ENCODE results near the gene GPR146.
"Not testable (repeated sequence)": the region's sequence is repeated elsewhere in the genome, so short reads cannot be mapped to it uniquely, and the experiment has no call there.

The GPR146 gene

DNA sequence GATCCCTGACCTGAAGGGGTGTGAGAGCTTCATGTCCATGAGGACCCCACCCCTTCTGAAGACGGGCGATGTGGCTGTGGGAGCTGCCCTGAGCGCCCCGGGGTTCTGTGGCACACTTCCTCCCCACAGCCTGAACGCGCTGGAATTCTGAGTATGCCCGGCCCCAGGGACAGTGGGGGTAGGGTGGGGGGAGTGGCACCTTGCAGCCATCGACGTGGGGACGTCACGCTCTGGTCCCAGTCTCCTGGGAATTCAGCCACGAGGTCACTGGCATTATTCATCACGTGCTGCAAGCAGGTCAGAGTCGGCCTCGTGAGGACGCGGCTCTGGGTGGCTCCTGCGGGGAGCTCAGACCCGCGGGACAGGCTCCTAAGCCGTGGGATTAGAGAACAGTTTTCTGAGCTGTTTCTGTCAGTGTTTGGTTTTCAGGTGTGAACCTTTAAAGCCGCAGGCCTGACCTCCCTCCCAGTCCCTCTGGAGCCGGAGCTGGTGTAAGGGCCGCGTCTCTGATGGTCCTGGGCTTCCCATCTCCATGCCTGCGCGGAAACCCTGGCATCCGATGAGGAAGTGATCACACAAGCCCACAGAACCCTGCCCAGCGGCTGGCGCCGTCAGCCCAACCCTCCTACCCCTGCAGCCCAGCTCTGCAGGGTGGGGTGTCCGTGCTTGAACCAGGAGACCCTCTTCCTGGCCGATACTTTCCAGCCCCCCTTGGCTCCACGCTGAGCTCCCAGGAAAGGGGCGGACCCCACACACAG, 16.1 kb downstream of the GPR146 start:
- DNase-seq = no peak

GRCh38 chr7:1061180-1061579, 16.8 kb downstream of the GPR146 start:
- DNase-seq = no peak

GRCh38 chr7:1062296-1063294, 18.2 kb downstream of the GPR146 start:
- no peak for DNase-seq

DNA sequence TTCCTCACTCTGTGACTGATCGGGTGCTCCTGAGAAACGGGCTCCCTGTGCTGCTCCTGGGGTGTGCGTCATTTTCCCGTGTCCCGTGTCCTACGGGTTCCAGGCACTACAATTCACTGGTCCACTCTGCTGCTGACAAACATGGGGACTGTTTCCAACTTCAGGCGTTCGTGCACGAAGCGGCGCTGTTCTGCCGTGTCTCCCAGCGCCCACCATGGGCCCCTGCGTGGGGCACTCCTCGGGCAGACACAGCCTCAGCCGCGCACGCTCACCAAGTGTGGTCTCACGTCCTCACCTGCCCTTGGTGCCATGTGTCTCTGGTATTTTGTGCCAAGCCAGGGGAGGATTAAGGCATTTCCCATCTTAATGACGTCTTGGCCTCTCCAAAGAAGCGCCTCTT, 19.0 kb downstream of the GPR146 start:
- DNase-seq = no peak

GRCh38 chr7:1064581-1064980, 20.2 kb downstream of the GPR146 start:
- no peak for DNase-seq

GRCh38 chr7:1065263-1065584, 20.9 kb downstream of the GPR146 start:
- DNase-seq = no peak

- DNase-seq = peak in 1 of 2 experiments; percentile 25
These were observed 21.4 kb downstream of the GPR146 start for GRCh38 chr7:1065585-1066241.

DNA sequence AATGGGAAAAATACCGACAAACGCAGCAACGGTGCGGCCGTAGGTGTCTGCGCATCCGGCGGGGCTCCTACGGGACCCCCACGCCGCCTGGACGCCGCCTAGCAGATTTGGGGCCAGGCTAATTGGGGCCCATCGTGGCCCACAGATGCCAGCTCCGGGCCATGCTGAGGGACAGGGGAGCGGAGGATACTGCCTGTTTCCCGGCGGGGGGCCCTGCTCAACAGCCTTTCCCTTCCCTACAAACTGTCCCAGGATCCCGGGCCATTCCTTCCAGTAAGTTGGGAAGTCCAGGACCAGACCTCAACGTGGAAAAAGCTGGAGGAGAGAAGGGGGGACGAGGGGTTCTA, 21.9 kb downstream of the GPR146 start:
- DNase-seq = no peak

DNA sequence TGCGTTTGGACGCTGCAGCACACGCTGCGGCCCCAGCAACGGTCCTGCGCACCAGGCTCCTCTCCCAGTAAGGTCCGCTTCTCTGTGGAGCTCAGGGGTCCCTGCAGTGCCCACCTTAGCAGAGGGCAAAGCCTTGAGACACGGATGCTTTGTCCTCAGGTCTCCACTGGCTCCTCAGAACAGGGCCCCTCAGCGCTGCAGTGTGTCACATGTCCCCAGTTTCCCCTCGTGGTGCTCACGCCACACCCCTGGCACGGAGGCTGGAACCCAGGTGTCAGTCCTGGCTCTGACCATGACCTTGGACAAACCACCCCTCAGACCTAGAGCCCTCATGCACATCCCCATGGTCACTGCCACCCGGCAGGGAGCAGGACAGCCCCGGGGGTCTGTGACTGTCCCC, 23.7 kb downstream of the GPR146 start:
- DNase-seq = no peak

DNA sequence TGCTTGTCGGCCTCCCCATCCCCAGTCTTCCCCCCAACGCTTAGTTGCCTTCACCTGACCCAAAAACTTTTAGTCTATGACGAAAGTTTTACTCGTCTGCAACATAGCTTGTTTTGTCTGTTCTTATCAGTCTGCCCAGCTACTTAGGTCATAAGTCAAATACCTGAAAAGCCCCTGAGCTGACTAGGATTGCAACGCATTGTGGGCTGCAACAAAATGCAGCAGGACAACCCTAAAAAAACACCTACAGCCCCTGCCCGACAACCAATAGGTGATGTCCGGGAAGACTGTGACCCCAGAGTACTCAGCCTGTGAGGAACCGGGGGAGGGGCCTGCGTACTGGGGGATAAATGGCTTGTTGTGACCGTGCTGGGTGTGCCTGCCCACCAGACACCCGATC, 24.3 kb downstream of the GPR146 start:
- no peak for DNase-seq

- DNase-seq = no peak
These were observed 26.2 kb downstream of the GPR146 start for GRCh38 chr7:1070544-1071011.

DNA sequence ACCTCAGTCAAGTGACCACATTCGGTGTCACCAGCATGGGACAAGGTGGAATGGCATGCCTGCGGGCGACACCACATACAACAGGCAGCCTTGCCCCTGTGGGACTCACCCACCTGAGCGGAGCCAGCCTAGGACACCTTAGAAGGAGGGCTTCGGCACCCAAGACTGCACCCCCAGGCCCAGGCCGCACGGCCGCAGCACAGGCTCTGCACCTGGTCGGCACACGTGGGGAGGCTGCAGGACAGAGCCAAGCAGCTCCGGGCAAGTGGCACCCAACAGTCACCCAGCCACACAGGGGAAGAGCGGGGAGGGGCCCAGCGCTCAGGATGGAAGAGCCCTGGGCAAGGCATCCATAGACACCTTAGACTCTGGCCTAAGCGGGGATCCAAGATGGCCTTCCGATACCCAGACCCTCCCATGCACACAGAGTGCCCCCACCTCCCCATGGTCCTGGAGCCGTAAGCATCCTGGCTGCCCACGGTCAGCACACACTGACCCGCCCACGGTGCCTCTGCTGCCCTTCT, 27.4 kb downstream of the GPR146 start:
- no peak for DNase-seq

DNA sequence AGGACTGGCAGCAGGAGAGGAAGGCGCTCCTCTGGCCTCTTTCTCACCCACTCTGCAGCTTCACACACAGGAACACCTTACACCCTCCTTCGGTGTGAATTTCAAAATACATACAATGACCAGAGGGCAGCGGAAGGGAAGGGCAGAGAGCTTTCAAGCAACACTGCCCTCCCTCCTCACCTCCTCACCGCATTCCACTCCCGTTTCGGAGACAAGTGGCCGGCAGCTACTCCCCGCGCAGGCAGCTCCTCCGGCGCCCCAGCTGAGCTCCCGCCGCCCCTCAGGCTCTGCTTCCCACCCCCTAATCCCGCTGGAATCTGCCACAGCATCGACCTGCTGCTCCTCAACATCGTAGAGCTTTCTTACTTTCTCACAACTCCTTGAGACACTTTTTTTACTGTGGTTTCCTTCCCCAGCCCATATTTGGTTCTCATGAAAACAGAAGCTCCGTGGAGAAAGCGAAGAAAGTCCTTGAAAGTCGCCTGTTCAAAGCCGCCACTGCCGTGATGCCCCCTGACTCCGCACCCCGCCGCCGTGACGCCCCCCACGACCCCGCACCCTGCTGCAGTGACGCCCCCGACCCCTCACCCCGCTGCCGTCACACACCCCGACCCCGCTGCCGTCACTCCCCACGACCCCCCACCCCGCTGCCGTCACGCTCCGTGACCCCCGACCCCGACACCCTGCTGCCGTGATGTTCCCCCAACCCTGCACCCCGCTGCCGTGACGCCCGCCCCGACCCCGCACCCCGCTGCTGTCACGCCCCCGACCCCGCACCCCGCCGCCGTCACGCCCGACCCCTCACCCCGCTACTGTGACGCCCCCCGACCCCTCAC, 29.0 kb downstream of the GPR146 start:
- DNase-seq = no peak

GRCh38 chr7:1074018-1074417, 29.7 kb downstream of the GPR146 start:
- DNase-seq = not testable (repeated sequence)

DNA sequence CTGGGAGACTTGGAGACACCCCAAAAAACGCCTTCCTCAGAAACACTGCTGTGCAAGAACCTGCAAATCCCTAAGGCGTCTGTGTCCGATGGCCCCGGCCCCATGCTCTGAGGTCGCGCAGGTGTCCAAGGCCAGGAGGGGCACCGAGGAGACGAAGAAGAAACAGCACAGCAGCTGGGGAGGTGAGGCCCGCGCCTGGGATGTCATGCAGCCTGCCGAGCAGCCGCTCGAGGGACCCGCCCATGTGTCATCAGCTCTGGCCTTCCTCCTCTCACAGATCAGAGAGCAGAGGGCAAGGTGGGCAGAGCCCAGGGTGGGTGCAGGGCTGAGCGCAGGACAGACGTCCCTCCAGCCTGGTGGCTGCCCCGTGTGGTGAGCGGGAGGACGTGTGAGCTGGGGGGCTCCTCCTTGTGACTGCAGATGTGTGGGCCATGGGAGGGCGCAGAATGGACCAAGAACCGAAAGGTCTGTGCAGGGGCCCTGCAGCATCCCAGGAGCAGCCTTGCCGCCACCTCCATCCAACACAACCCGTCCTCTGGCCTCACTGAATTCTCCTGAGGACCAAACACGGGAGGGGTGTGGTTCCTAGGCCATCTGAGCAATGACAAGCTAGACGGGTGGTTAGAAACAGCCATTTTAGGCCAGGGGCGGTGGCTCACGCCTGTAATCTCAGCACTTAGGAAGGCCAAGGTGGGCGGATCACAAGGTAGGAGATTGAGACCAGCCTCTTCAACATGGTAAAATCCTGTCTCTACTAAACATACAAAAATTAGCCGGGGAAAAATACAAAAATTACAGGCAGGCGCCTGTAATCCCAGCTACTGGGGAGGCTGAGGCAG, 30.5 kb downstream of the GPR146 start:
- no peak for DNase-seq

- DNase-seq = no peak
These were observed 32.1 kb downstream of the GPR146 start for GRCh38 chr7:1076184-1077072.

DNA sequence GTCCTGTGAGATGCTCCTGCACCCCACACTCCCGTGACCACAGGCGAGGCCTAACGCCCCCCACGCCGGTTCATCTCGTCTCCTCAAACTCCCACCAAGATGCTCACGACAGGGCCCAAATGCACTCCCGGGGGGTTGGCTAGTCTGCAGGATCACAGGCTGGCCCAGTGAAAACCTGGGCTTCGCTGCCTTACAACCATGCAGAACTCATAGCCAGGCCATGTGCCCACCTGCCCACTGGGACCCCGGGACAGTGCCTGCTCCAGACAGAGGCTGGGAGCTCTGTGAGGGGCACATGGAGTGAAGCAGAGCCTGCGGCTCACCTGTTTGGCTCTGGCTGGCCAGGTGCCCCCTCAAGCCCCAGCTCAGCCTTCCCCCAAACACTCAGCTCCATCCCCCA, 34.2 kb downstream of the GPR146 start:
- DNase-seq = no peak

DNA sequence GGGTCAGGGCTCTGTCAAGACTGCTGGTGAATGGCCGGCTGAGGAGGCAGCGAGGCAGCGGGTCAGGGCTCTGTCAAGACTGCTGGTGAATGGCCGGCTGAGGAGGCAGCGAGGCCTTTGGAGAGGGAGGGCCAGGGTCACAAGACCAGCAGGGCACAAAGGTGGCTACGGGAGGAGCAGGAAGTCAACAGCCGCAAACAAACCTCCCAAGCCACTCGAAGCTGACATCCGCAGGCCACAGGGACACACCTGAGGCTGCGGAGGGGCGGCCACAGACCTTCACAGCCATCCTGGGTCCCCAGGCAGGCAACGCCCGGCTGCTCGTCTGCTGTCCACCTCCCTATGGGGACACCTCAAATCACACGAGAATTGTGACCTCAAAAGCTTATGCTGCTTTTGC, 34.6 kb downstream of the GPR146 start:
- DNase-seq = no peak

DNA sequence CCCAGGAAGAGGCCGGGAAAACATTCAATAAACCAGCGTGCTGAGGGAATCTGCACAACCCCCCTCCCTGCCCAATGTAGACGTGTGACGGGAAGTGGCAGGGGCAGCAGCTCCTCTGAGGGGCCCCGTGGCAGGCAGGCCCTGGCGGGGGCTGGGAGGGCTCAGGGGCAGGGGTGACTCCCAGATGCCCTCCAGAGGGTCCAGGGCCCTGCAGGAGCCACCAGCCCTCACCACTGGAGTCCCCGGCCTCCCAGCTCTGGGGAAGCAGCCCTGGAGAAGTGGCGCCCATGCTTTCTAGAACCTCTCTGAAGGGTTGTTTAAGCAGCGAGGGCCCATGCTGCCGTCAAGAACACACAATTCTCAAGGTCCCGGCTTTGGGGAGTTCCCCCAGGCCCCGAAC, 35.2 kb downstream of the GPR146 start:
- DNase-seq = no peak

DNA sequence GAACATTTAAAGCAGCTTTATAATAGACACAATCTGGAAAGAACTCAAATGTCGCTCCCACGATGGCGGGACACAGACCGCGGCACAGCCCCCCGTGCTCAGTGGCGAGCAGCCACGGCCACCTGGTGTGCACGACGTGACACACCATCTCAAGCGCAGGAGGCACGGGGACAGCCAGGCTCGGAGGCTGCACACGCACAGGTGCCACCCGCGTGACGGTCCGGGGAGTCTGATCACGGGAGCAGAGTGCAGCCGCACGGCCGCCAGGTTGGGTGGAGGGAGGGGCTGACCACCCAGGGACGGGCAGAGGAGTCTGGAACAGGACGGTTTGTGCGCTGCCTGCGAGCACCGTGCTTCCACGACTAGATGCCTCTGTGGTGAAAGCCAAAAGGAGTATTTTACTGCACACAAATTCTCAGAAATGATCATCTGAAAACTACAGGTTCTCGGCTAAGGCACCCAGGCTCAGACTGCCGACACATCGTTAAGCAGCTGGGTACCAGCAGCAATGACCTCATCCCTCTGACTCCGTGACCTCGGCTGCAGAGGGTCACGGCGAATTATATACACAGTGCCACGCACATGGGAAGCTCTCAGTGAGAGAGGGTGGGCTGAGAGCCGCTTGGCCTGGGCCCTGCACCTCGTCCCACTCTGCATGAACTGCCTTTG, 36.0 kb downstream of the GPR146 start:
- no peak for DNase-seq

All from NCI-H446 (cell line).